Natural killer cell (primary cell): ENCODE measurements around the gene CCNC. TPM values are rescaled to one million over a fixed set of nuclear protein-coding genes. Genes with fewer than 3 reads are reported as not detected.

Experiments
- ATAC-seq, 3 donors: fragments of 150-1000 bp in 2 of 3; fragments of 200-7000 bp in 1 of 3; cut with Tn5 transposase; 1 replicate in 1 of 3; 2 replicates in 2 of 3; pipeline ENCODE4 v1.10.0; 2021; ENCODE audit warnings: mild to moderate bottlenecking in 2 of 3, moderate library complexity in 2 of 3
- DNase-seq, 2 donors: peaks; one replicate each; pipeline versions ENCODE4 v3.0.0 to v3.0.0-alpha.2; 2013 to 2021; ENCODE audit warnings: mixed read lengths in 1 of 2
- H3K27ac ChIP-seq: one replicate; pipeline ENCODE4 v1.5.1; 2013; ENCODE audit warnings: mild to moderate bottlenecking, low read length
- H3K27me3 ChIP-seq: one replicate; pipeline ENCODE4 v1.6.1; 2013; ENCODE audit warnings: low read length; ENCODE audit not compliant: control insufficient read depth, insufficient read depth
- H3K36me3 ChIP-seq: one replicate; pipeline ENCODE4 v1.6.1; 2013; ENCODE audit warnings: low read length; ENCODE audit not compliant: control insufficient read depth, insufficient read depth
- H3K4me1 ChIP-seq: one replicate; pipeline ENCODE4 v1.6.1; 2013; ENCODE audit warnings: low read length; ENCODE audit not compliant: control insufficient read depth, insufficient read depth
- H3K4me3 ChIP-seq: one replicate; pipeline ENCODE4 v1.5.1; 2013; ENCODE audit warnings: low read length
- H3K9me3 ChIP-seq: one replicate; pipeline ENCODE4 v1.6.1; 2013; ENCODE audit warnings: low read length; ENCODE audit not compliant: control insufficient read depth, insufficient read depth
- H3K27ac Mint-ChIP-seq, 2 donors: one replicate each; pipeline ENCODE4 v1.8.0; 2022; ENCODE audit warnings: mild to moderate bottlenecking in 2 of 2, mixed read lengths in 2 of 2, moderate library complexity in 1 of 2
- H3K27me3 Mint-ChIP-seq, 2 donors: one replicate each; pipeline ENCODE4 v1.8.0; 2022; ENCODE audit warnings: low read depth in 2 of 2, mixed read lengths in 2 of 2
- H3K36me3 Mint-ChIP-seq: one replicate; pipeline ENCODE4 v1.8.0; 2022; ENCODE audit warnings: mixed read lengths
- H3K4me1 Mint-ChIP-seq, 2 donors: one replicate each; pipeline ENCODE4 v1.8.0; 2022; ENCODE audit warnings: mixed read lengths in 2 of 2
- H3K4me3 Mint-ChIP-seq: one replicate; pipeline ENCODE4 v1.8.0; 2022; ENCODE audit warnings: mild to moderate bottlenecking, moderate library complexity, mixed read lengths
- H3K9me3 Mint-ChIP-seq, 2 donors: one replicate each; pipeline ENCODE4 v1.8.0; 2022; ENCODE audit warnings: mixed read lengths in 2 of 2
- WGBS: methylation state at CpG from one replicate; pipeline ENCODE4 v1.1.7; 2013; ENCODE audit warnings: missing lambda C conversion rate; ENCODE audit not compliant: insufficient coverage; 5-methylcytosine and 5-hydroxymethylcytosine counted together
- intact Hi-C: fragments of 100-400 bp; cut with micrococcal nuclease; formaldehyde crosslinking; loops from one replicate; pipeline ENCODE4 v1.14.2; 2022
- total RNA-seq, 4 donors: library from RNA; stranded (reverse); fragments of 120-200 nt in 1 of 4; gene quantifications; one replicate each; pipeline versions ENCODE4 v1.2.3 to v1.2.4, GENCODE V29; 2013 to 2022
- TF ChIP-seq, protein P1 (sequence below): fragments of 200-600 bp; IDR thresholded peaks from one replicate; pipeline ENCODE4 v1.8.0; 2022; ENCODE audit warnings: antibody characterized with exemption

Gene CCNC
- total RNA-seq, 3 donors from 2014 or later (not counting 1 experiment from before 2014, with no cell fraction given) = 46.9 to 58.3 (median 52.5) TPM

DNA sequence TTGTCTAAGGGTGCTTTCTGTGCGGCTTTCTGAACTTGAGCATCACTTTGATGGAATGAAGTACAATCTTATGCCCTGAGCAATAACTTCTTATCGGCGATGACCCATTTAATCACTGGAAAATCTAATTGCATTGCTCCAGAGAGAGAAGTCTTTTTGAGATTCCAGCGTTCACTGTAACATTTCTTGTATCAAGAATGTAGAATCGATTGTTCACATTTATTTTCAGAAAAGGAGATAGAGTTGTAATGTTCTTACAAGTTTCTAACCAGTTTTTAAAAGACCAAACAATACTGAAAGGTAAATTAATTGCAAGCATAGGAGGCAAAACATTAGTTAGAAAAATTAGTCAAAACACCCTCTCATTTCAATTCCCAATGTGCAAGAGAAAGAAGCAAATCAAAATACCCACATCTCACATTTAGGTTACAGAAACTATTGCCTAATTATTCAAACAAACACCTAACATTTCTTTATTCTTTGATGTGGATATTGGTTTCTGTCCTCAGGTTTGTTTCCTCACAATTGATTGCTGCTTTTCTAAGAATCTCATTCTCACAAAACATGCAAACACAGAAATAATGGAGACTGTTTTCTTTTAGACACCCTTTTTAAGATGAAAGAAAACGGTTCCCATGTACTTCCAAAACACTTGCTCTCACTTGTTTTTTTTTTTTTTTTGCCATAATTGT lies 23.4 kb upstream of the CCNC start:
- Histone ChIP-seq H3K9me3 (no peaks in the 10 kb centered on the region), H3K4me1 (peaks cover 21% of the 10 kb centered on the region), H3K36me3 (no peaks in the 10 kb centered on the region), H3K27me3 (peaks cover 69% of the 10 kb centered on the region), H3K4me3 (no peak overlapping the region), H3K27ac (no peak overlapping the region)
- peaks cover 65 to 83% of the 10 kb centered on the region in 2 donors for H3K27me3 Mint-ChIP-seq
- WGBS = 29% methylated on average over 5 of the region's 6 CpGs
- no peak overlapping the region for H3K4me3 Mint-ChIP-seq
- intact Hi-C loops = loop anchor here (2.0 kb wide), 1 partner anchor 13 kb away; no protein-coding TSS in a partner anchor
- peaks cover 8 to 10% of the 10 kb centered on the region in 2 donors for H3K4me1 Mint-ChIP-seq
- H3K27ac Mint-ChIP-seq = no peak overlapping the region
- no peaks in the 10 kb centered on the region for H3K36me3 Mint-ChIP-seq
- no peaks in the 10 kb centered on the region for H3K9me3 Mint-ChIP-seq
- TF ChIP-seq, protein P1, sequence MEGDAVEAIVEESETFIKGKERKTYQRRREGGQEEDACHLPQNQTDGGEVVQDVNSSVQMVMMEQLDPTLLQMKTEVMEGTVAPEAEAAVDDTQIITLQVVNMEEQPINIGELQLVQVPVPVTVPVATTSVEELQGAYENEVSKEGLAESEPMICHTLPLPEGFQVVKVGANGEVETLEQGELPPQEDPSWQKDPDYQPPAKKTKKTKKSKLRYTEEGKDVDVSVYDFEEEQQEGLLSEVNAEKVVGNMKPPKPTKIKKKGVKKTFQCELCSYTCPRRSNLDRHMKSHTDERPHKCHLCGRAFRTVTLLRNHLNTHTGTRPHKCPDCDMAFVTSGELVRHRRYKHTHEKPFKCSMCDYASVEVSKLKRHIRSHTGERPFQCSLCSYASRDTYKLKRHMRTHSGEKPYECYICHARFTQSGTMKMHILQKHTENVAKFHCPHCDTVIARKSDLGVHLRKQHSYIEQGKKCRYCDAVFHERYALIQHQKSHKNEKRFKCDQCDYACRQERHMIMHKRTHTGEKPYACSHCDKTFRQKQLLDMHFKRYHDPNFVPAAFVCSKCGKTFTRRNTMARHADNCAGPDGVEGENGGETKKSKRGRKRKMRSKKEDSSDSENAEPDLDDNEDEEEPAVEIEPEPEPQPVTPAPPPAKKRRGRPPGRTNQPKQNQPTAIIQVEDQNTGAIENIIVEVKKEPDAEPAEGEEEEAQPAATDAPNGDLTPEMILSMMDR = no peak
- no peak for DNase-seq
- ATAC-seq = no peak

DNA sequence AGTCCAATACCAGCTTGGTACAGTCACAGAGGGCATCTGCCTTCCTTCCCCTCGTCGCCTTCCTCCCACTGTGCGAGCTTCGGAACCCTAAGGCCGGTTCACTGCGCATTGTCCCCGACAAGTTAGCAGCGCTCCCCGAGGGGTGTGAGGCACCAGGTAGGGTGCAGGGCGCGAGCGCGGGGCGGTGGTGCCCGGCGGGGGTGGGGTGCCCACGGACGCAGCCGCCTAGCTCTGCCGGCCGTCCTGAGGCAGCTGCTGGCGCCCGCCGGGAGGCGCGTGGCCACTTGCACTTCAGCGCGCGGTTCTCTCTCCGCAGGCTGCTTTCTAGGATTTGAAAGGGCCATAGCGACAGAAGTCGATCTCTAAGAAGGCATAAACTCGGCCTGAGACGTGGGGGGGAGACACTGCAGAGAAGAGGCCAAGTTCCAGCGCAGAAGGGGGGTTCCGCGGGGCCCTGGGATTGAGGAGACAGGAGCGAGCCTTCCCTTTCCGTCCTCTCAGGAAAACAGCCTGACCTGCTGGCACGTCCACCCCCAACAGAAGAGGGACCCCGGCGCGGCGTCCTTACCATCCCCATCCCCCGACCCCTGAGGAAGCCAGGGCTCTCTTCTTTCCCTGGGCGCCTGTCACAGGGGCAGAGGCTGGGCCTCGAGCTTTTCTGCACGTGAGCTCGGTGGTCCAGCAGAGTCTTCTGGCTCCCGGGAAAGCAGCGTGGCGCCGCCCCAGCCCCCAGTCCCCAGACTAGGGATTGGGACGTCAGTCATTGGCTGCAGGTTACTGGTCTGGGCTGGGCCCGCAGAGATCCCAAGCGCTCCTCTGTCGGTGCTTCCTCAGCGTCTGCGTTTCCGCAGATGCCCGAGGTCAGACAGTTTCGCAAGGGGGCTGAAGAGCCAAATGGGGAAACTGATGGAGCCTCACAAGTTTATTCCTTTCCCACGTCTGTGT lies 22.5 kb upstream of the CCNC start:
- Histone ChIP-seq H3K4me3 (no peak overlapping the region), H3K27me3 (peaks cover 66% of the 10 kb centered on the region), H3K9me3 (no peaks in the 10 kb centered on the region), H3K27ac (no peak overlapping the region), H3K36me3 (no peaks in the 10 kb centered on the region), H3K4me1 (peaks cover 21% of the 10 kb centered on the region)
- Mint-ChIP-seq H3K36me3 (no peaks in the 10 kb centered on the region), H3K4me3 (no peak overlapping the region), H3K27ac (no peak overlapping the region), H3K27me3 (peaks cover 62 to 75% of the 10 kb centered on the region in 2 donors), H3K4me1 (peaks cover 8 to 10% of the 10 kb centered on the region in 2 donors), H3K9me3 (no peaks in the 10 kb centered on the region)
- intact Hi-C loops = loop anchor here (2.0 kb wide), 1 partner anchor 14 kb away; no protein-coding TSS in a partner anchor
- TF ChIP-seq, protein P1 = no peak
- DNase-seq = peak in 1 of 2 donors; percentile 23
- WGBS = 6% methylated on average over 63 of the region's 63 CpGs
- no peak for ATAC-seq

DNA sequence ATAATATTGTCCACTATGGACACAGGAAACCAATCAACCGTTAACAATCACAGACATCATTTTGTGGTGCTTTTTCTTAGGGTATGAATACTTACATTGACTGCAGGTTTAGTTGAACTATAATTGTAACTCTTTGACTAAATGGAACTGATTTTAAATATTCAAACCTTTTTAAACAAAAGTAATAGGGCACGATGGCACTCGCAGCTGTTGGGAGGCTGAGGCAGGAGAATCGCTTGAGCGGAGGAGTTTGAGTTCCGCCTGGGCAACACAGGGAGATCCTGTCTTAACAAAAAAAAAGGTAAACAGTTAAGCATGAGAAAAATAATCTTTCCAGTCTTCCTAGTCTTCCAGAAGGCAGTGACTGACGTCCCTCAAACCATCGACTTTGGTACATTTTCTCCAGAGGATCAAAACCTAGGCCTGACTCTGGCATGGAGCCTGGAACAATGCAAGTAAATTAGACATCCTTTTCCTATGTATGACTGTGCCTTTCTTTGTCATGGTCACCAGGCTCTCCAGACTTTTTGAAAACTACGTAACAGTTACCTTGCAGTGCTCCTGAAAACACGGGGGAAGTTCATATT lies 21.5 kb upstream of the CCNC start:
- Histone ChIP-seq H3K9me3 (no peaks in the 10 kb centered on the region), H3K36me3 (no peaks in the 10 kb centered on the region), H3K4me1 (peaks cover 21% of the 10 kb centered on the region), H3K4me3 (no peak overlapping the region), H3K27ac (no peak overlapping the region), H3K27me3 (peaks cover 60% of the 10 kb centered on the region)
- intact Hi-C loops = loop anchor here (2.0 kb wide), 1 partner anchor 15 kb away; no protein-coding TSS in a partner anchor
- Mint-ChIP-seq H3K36me3 (no peaks in the 10 kb centered on the region), H3K4me3 (peak overlapping the region; percentile 75), H3K9me3 (no peaks in the 10 kb centered on the region), H3K27ac (no peak overlapping the region), H3K4me1 (peaks cover 8 to 10% of the 10 kb centered on the region in 2 donors), H3K27me3 (peaks cover 63 to 66% of the 10 kb centered on the region in 2 donors)
- 39% methylated on average over 9 of the region's 10 CpGs for WGBS
- ATAC-seq (no peak), DNase-seq (no peak)
- TF ChIP-seq, protein P1 = no peak
